Bronchial epithelial cell (primary cell): ENCODE results near the gene SH3D19. TPM values are rescaled to one million over a fixed set of nuclear protein-coding genes. Genes with fewer than 3 reads are reported as not detected.

ENCODE experiments used
- DNase-seq: peaks from one replicate; pipeline ENCODE4 v3.0.0-alpha.2; 2010; ENCODE audit warnings: low read depth
- FAIRE-seq: peaks from 2 replicates; lab custom pipeline; 2011; peaks lifted over from hg19 to GRCh38; lab: Jason Lieb, UNC
- H3K27me3 ChIP-seq: 2 replicates; pipeline ENCODE4 v1.5.1; 2011; ENCODE audit warnings: low read length; ENCODE audit not compliant: control insufficient read depth, insufficient read depth
- H3K36me3 ChIP-seq: 2 replicates; pipeline ENCODE4 v1.5.1; 2011; ENCODE audit warnings: low read length; ENCODE audit not compliant: control insufficient read depth, insufficient read depth
- H3K4me3 ChIP-seq: 2 replicates; pipeline ENCODE4 v1.5.1; 2011; ENCODE audit warnings: mild to moderate bottlenecking, low read depth, low read length, control low read depth
- CTCF ChIP-seq: IDR thresholded peaks from 2 replicates; pipeline ENCODE4 v1.5.1; 2011; ENCODE audit warnings: mild to moderate bottlenecking, moderate library complexity, low read length, control low read depth, inconsistent platforms; ENCODE audit not compliant: insufficient read depth, severe bottlenecking
- total RNA-seq: library from RNA; depleted of rRNA; stranded (reverse); fragments of >200 nt; gene quantifications from 2 replicates; pipeline ENCODE4 v1.2.1, GENCODE V29; 2014

SH3D19 gene
- total RNA-seq, 1 donor from 2014 or later, result 13.2 TPM

GRCh38 chr4:151129796-151130195, 195.6 kb downstream of the SH3D19 start:
- peaks cover 15% of the 10 kb centered on the region for H3K36me3 ChIP-seq
- DNase-seq, result no peak
- H3K4me3 ChIP-seq, result no peak overlapping the region
- H3K27me3 ChIP-seq, result no peaks in the 10 kb centered on the region
- no peak for FAIRE-seq
- no peak for TF ChIP-seq CTCF

GRCh38 chr4:151117371-151117962, 207.9 kb downstream of the SH3D19 start:
- FAIRE-seq, result no peak
- peak; percentile 56 for DNase-seq
- H3K4me3 ChIP-seq, result no peak overlapping the region
- TF ChIP-seq CTCF, result peak; percentile 74
- H3K27me3 ChIP-seq, result no peaks in the 10 kb centered on the region
- peaks cover 2% of the 10 kb centered on the region for H3K36me3 ChIP-seq

DNA sequence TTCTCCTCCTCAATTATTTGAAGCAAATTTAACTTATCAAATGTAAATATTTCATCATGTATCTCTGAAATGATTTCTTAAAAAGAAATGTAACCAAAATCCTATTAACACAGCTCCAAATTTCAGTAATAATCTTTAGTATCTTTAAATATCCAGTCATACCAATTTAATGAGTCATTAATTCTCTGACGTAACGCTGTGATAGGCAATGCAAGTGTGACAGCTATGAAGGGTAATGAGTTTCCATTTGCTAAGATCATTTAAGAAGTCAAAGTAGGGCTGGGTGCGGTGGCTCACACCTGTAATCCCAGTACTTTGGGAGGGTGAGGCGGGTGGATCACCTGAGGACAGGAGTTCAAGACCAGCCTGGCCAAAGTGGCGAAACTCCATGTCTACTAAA, 210.4 kb downstream of the SH3D19 start:
- FAIRE-seq (no peak), DNase-seq (peak; percentile 46)
- TF ChIP-seq CTCF, result no peak
- Histone ChIP-seq H3K4me3 (no peak overlapping the region), H3K27me3 (no peaks in the 10 kb centered on the region), H3K36me3 (peaks cover 2% of the 10 kb centered on the region)

DNA sequence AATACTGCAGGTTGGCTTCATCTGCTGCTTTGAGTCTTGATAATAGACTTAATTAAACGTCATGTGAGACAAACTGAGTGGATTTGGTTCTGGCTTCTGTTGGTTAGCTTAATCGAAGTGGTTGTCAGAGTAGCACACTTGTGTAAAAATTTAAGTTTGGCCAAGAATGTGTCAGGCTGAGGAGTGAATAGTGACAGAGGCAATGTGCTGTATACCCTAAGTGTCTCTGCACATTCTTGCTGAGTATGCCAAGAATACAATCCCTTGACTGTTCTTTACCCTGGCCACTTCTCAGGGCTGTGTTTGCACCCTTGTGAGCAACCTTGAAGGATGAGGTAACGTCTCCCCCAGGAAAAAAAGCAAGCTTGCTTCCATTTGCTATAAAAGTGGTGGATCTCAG, 211.1 kb downstream of the SH3D19 start:
- no peaks in the 10 kb centered on the region for H3K36me3 ChIP-seq
- no peak for FAIRE-seq

GRCh38 chr4:151110236-151110635, 215.2 kb downstream of the SH3D19 start:
- TF ChIP-seq CTCF, result no peak
- Histone ChIP-seq H3K27me3 (no peaks in the 10 kb centered on the region), H3K4me3 (no peak overlapping the region), H3K36me3 (no peaks in the 10 kb centered on the region)
- DNase-seq, result no peak
- FAIRE-seq, result no peak

More for the DNA sequence above, 211.1 kb downstream of the SH3D19 start:
- DNase-seq, result no peak
- Histone ChIP-seq H3K27me3 (no peaks in the 10 kb centered on the region), H3K4me3 (no peak overlapping the region)
- TF ChIP-seq CTCF, result no peak

DNA sequence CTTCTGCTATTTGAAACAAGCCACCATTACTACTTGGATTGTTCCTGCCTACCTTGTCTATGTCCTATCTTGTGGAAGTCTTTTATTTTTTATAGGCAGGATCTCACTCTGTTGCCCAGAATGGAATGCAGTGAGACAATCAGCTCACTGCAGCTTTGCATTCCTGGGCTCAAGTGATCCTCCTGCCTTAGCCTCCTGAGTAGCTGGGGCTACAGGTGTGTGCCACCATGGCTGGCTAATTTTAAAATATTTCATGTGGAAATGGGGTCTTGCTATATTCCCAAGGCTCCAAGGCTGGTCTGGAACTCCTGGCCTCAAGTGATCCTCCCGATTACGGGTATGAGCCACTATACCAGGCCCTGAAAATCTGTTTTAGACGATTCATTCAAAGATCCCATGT, 218.3 kb downstream of the SH3D19 start:
- no peak for DNase-seq
- FAIRE-seq, result no peak
- peaks cover 8% of the 10 kb centered on the region for H3K36me3 ChIP-seq
- no peak overlapping the region for H3K4me3 ChIP-seq
- TF ChIP-seq CTCF, result no peak
- H3K27me3 ChIP-seq, result no peaks in the 10 kb centered on the region
